ENCODE data around the gene TTC7B. TPM values are rescaled to one million over a fixed set of nuclear protein-coding genes. Genes with fewer than 3 reads are reported as not detected.

Gene TTC7B
- total and polyA plus RNA-seq, 2 of the 13 experiments (the other 11 are each of a cell fraction or from before 2014, with no cell fraction given), result 1.3 to 3.2 TPM

DNA sequence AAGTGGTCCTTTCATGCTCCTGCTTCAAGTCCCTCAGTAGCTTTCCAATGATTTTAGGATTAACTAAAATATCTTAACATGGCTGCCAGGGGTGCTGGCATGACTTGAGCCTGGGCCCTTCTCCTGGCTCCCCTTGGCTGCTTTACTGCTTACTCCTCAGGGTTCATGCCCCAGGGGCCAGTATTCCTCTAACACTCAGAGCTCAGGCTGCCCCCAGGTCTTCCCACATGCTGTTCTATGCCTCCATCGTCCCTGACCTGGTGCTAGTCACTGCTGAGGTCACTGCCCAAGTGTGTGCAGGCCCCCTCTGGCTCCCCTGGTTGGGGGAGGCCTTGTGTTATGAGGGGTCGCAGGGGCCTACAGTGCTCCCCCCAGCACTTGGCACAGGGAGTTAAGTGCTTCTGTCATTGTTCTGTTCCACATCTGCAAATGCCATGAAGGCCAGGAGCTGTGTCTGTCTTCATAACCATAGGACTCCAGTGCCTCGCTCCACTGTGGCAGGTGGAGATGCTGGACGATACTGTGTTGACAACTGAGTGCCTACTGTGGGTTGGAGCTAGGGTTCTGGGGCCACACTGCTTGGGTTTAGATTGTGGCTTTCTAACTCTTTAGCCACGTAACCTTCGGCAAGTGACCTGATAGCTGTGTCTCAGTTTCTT is 228.8 kb downstream of the TTC7B start (continued):
- TF ChIP-seq, protein P1, sequence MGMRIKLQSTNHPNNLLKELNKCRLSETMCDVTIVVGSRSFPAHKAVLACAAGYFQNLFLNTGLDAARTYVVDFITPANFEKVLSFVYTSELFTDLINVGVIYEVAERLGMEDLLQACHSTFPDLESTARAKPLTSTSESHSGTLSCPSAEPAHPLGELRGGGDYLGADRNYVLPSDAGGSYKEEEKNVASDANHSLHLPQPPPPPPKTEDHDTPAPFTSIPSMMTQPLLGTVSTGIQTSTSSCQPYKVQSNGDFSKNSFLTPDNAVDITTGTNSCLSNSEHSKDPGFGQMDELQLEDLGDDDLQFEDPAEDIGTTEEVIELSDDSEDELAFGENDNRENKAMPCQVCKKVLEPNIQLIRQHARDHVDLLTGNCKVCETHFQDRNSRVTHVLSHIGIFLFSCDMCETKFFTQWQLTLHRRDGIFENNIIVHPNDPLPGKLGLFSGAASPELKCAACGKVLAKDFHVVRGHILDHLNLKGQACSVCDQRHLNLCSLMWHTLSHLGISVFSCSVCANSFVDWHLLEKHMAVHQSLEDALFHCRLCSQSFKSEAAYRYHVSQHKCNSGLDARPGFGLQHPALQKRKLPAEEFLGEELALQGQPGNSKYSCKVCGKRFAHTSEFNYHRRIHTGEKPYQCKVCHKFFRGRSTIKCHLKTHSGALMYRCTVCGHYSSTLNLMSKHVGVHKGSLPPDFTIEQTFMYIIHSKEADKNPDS (CRISPR knock-in tag; IDR thresholded peaks at IDR 0.05), result no peak
- TF ChIP-seq ZNF607 (CRISPR knock-in tag; IDR thresholded peaks at IDR 0.05; ENCODE audit: borderline replicate concordance) (no peak), ELF3 (CRISPR knock-in tag; IDR thresholded peaks at IDR 0.05) (no peak), JUN (CRISPR knock-in tag; IDR thresholded peaks at IDR 0.05) (no peak)
- TF ChIP-seq, protein P2, sequence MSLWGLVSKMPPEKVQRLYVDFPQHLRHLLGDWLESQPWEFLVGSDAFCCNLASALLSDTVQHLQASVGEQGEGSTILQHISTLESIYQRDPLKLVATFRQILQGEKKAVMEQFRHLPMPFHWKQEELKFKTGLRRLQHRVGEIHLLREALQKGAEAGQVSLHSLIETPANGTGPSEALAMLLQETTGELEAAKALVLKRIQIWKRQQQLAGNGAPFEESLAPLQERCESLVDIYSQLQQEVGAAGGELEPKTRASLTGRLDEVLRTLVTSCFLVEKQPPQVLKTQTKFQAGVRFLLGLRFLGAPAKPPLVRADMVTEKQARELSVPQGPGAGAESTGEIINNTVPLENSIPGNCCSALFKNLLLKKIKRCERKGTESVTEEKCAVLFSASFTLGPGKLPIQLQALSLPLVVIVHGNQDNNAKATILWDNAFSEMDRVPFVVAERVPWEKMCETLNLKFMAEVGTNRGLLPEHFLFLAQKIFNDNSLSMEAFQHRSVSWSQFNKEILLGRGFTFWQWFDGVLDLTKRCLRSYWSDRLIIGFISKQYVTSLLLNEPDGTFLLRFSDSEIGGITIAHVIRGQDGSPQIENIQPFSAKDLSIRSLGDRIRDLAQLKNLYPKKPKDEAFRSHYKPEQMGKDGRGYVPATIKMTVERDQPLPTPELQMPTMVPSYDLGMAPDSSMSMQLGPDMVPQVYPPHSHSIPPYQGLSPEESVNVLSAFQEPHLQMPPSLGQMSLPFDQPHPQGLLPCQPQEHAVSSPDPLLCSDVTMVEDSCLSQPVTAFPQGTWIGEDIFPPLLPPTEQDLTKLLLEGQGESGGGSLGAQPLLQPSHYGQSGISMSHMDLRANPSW (CRISPR knock-in tag; IDR thresholded peaks at IDR 0.05; ENCODE audit: borderline replicate concordance), result no peak

DNA sequence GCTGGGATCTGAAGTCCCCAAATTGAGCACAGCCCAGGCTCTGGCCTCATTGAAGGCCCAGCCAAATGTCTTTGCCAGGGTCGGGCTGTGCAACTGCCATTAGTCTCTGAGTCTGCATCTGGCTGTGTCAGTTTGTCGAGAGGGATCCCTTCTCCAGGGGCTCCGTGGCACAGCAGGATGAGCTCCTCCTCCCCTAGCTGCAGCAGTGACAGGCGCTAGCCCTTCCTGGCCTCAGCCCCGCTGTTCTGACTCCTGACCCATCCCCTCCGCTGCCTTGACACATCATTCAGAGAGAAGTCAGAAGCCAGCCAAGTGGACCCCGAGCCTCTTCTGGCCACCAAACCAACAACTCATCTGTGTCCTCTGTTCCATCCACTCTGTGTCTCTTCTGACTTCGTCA is 231.1 kb downstream of the TTC7B start:
- intact Hi-C loops (cut with micrococcal nuclease; ENCODE audit: unreplicated experiment) (no loop called here), in situ Hi-C loops (cut with HindIII; ENCODE audit: extremely low pct_ligation_motif_present, low pct_unique_long_range_greater_than_20kb) (no loop called here)
- DNase-seq (ENCODE audit: low spot score) (no peak), ATAC-seq (no peak), FAIRE-seq (no peak)
- TF ChIP-seq, protein P3, sequence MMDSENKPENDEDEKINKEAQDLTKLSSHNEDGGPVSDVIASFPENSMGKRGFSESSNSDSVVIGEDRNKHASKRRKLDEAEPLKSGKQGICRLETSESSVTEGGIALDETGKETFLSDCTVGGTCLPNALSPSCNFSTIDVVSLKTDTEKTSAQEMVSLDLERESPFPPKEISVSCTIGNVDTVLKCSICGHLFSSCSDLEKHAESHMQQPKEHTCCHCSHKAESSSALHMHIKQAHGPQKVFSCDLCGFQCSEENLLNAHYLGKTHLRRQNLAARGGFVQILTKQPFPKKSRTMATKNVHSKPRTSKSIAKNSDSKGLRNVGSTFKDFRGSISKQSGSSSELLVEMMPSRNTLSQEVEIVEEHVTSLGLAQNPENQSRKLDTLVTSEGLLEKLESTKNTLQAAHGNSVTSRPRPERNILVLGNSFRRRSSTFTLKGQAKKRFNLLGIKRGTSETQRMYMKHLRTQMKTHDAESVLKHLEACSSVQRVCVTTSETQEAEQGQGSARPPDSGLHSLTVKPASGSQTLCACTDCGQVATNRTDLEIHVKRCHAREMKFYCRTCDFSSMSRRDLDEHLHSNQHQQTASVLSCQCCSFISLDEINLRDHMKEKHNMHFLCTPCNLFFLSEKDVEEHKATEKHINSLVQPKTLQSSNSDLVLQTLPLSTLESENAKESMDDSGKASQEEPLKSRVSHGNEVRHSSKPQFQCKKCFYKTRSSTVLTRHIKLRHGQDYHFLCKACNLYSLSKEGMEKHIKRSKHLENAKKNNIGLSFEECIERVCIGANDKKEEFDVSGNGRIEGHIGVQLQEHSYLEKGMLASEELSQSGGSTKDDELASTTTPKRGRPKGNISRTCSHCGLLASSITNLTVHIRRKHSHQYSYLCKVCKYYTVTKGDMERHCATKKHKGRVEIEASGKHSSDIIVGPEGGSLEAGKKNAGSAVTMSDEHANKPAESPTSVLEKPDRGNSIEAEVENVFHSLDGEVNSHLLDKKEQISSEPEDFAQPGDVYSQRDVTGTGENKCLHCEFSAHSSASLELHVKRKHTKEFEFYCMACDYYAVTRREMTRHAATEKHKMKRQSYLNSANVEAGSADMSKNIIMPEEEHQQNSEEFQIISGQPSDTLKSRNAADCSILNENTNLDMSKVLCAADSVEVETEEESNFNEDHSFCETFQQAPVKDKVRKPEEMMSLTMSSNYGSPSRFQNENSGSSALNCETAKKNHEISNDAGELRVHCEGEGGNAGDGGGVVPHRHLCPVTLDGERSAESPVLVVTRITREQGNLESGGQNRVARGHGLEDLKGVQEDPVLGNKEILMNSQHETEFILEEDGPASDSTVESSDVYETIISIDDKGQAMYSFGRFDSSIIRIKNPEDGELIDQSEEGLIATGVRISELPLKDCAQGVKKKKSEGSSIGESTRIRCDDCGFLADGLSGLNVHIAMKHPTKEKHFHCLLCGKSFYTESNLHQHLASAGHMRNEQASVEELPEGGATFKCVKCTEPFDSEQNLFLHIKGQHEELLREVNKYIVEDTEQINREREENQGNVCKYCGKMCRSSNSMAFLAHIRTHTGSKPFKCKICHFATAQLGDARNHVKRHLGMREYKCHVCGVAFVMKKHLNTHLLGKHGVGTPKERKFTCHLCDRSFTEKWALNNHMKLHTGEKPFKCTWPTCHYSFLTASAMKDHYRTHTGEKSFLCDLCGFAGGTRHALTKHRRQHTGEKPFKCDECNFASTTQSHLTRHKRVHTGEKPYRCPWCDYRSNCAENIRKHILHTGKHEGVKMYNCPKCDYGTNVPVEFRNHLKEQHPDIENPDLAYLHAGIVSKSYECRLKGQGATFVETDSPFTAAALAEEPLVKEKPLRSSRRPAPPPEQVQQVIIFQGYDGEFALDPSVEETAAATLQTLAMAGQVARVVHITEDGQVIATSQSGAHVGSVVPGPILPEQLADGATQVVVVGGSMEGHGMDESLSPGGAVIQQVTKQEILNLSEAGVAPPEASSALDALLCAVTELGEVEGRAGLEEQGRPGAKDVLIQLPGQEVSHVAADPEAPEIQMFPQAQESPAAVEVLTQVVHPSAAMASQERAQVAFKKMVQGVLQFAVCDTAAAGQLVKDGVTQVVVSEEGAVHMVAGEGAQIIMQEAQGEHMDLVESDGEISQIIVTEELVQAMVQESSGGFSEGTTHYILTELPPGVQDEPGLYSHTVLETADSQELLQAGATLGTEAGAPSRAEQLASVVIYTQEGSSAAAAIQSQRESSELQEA (CRISPR knock-in tag; IDR thresholded peaks at IDR 0.05; ENCODE audit: not compliant biosample characterization), result no peak
- TF ChIP-seq ZNF30 (CRISPR knock-in tag; IDR thresholded peaks at IDR 0.05) (no peak), TP53 (CRISPR knock-in tag; conservative IDR thresholded peaks at IDR 0.05) (no peak), FIP1L1 (IDR thresholded peaks at IDR 0.05; ENCODE audit: borderline replicate concordance, insufficient read depth, low read depth, low read length) (no peak)
- ChIA-PET CTCF (ENCODE audit: low intra/inter-chr PET ratio, low total read pairs) (no interaction called here), POLR2A (no interaction called here)
- no TSS peak for BruUV-seq (replicated peaks)
- Histone ChIP-seq H3K79me2 (ENCODE audit: insufficient read depth, low read length) (no peaks in the 10 kb centered on the region), H4K20me1 (ENCODE audit: insufficient read depth, low read length) (no peaks in the 10 kb centered on the region), H3K4me1 (ENCODE audit: insufficient read depth, low read length) (no peaks in the 10 kb centered on the region), H3K9ac (ENCODE audit: insufficient read depth, low read depth, low read length) (no peak overlapping the region), H3K27ac (ENCODE audit: extremely low read length, insufficient read depth, low read length) (no peak overlapping the region), H2AFZ (ENCODE audit: low read length) (no peak overlapping the region), H3K9me3 (ENCODE audit: low read length) (no peaks in the 10 kb centered on the region), H3K36me3 (replicated peaks in 1 of 2; ENCODE audit: control insufficient read depth in 1 of 2, insufficient read depth in 2 of 2, low read length in 2 of 2) (no peaks in the 10 kb centered on the region; a peak in 1 of 5 replicates), H3K4me3 (replicated peaks in 1 of 3; ENCODE audit: insufficient read depth in 1 of 3, low read depth in 2 of 3, low read length in 3 of 3) (no peak overlapping the region), H3K4me2 (ENCODE audit: low read depth, low read length) (no peak overlapping the region), H3K27me3 (ENCODE audit: control insufficient read depth in 1 of 2, insufficient read depth in 2 of 2, low read length in 2 of 2) (no peaks in the 10 kb centered on the region; a peak in 1 of 5 replicates)
- 22% methylated on average over 5 of the region's 8 CpGs for WGBS (ENCODE audit: low lambda C conversion rate)
